ENCODE data around the gene WDPCP. TPM values are rescaled to one million over a fixed set of nuclear protein-coding genes. Genes with fewer than 3 reads are reported as not detected.
A peak's percentile ranks its signal among the peaks of the same experiment; 100 is the strongest.

The WDPCP gene
- total and polyA plus RNA-seq, 2 of the 13 experiments (the other 11 are each of a cell fraction or from before 2014, with no cell fraction given): 2.9 to 5.2 TPM

DNA sequence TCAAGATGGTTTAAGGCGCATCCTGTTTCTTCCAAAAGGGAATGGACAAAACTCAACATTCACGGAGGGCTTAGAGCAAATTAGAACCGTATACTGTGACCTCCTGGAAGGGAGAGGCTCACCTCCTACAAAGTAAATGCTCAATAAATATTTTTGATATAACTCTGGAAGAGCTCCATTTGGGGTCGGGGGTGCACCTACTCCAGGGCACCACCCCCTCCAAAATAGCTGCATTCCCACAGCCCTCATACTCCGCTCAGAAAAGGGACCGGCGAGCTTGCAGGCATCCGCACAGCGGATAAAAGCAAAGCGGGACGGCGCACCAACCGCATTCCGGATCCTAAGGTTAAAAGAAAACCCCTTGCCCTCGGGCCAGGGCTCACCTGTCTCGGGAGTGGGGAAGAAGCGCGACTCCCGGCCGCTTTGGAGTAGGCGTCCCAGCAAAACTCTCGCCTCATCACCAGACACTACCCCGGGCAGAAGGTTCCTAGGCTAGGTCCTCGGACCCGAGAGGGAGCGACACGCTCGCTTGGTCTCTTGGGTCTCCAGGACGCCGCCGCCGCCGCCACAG lies 378 bp downstream of the WDPCP start:
- DNase-seq (ENCODE audit: low spot score): no peak
- in situ Hi-C loops (cut with HindIII; ENCODE audit: extremely low pct_ligation_motif_present, low pct_unique_long_range_greater_than_20kb) (no loop called here), intact Hi-C loops (cut with micrococcal nuclease; ENCODE audit: unreplicated experiment) (loop anchor here (1.0 to 2.0 kb wide), 2 partner anchors 23 to 255 kb away; no protein-coding TSS in a partner anchor)
- Histone ChIP-seq H3K9ac (ENCODE audit: insufficient read depth, low read depth, low read length) (peak overlapping the region; percentile 59), H4K20me1 (ENCODE audit: insufficient read depth, low read length) (peaks cover 13% of the 10 kb centered on the region), H3K4me2 (ENCODE audit: low read depth, low read length) (peak overlapping the region; percentile 85), H3K9me3 (ENCODE audit: low read length) (no peaks in the 10 kb centered on the region), H3K27ac (ENCODE audit: extremely low read length, insufficient read depth, low read length) (peak overlapping the region; percentile 51), H2AFZ (ENCODE audit: low read length) (peak overlapping the region; percentile 84), H3K79me2 (ENCODE audit: insufficient read depth, low read length) (peaks cover 44% of the 10 kb centered on the region), H3K27me3 (ENCODE audit: control insufficient read depth in 1 of 2, insufficient read depth in 2 of 2, low read length in 2 of 2) (no peaks in the 10 kb centered on the region; a peak in 1 of 5 replicates), H3K4me1 (ENCODE audit: insufficient read depth, low read length) (peaks cover 46% of the 10 kb centered on the region), H3K36me3 (replicated peaks in 1 of 2; ENCODE audit: control insufficient read depth in 1 of 2, insufficient read depth in 2 of 2, low read length in 2 of 2) (no peaks in the 10 kb centered on the region; a peak in 2 of 5 replicates), H3K4me3 (replicated peaks in 1 of 3; ENCODE audit: insufficient read depth in 1 of 3, low read depth in 2 of 3, low read length in 3 of 3) (peak overlapping the region; percentile 79 to 94 (median 89))
- 2% methylated on average over 20 of the region's 33 CpGs for WGBS (ENCODE audit: low lambda C conversion rate)
- POLR2A ChIA-PET: interaction anchor here (1.1 to 1.9 kb wide), 4 partner anchors 9 to 254 kb away, joined by 4 to 19 read pairs (median 10); partner anchors contain the start of gene UGP2
- CTCF ChIA-PET (ENCODE audit: low intra/inter-chr PET ratio, low total read pairs): no interaction called here
- no peak for ATAC-seq
- no TSS peak for BruUV-seq (replicated peaks)
- FAIRE-seq: no peak
- TF ChIP-seq ZFP41 (CRISPR knock-in tag; IDR thresholded peaks at IDR 0.05; ENCODE audit: borderline replicate concordance): no peak
- TF ChIP-seq IKZF4 (CRISPR knock-in tag; IDR thresholded peaks at IDR 0.05; ENCODE audit: borderline replicate concordance, low read depth, not compliant biosample characterization): no peak
- no peak for TF ChIP-seq FOXA1 (IDR thresholded peaks at IDR 0.05)
- TF ChIP-seq FOXA1 (CRISPR knock-in tag; IDR thresholded peaks at IDR 0.05): no peak
- no peak for TF ChIP-seq SOX6 (IDR thresholded peaks at IDR 0.05)
- TF ChIP-seq SOX6 (CRISPR knock-in tag; IDR thresholded peaks at IDR 0.05): no peak
- TF ChIP-seq, protein P1, sequence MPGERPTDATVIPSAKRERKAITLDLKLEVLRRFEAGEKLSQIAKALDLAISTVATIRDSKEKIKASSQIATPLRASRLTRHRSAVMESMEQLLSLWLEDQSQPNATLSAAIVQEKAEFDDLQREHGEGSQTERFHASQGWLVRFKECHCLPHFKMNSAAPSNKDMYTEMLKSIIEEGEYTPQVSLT (CRISPR knock-in tag; IDR thresholded peaks at IDR 0.05; ENCODE audit: borderline replicate concordance, low read depth): 0 out of 2 replicates have a peak, but pooled peaks have one; percentile 15
- TF ChIP-seq ZNF256 (CRISPR knock-in tag; conservative IDR thresholded peaks at IDR 0.05): 0 out of 2 replicates have a peak, but pooled peaks have one; percentile 37
- peak; percentile 61; the same call in 1 of the 2 replicates for TF ChIP-seq ZNF768 (CRISPR knock-in tag; IDR thresholded peaks at IDR 0.05)
- TF ChIP-seq RBM39 (IDR thresholded peaks at IDR 0.05; ENCODE audit: low read depth, low read length, poor library complexity, severe bottlenecking): no peak
- 0 out of 2 replicates have a peak, but pooled peaks have one; percentile 31 for TF ChIP-seq ZSCAN29 (CRISPR knock-in tag; conservative IDR thresholded peaks at IDR 0.05)
- TF ChIP-seq ZNF563 (CRISPR knock-in tag; IDR thresholded peaks at IDR 0.05): no peak; the same call in 1 of the 2 replicates
- no peak for TF ChIP-seq ZNF501 (CRISPR knock-in tag; IDR thresholded peaks at IDR 0.05)
- TF ChIP-seq YEATS2 (CRISPR knock-in tag; IDR thresholded peaks at IDR 0.05; ENCODE audit: borderline replicate concordance): no peak
- TF ChIP-seq, protein P2, sequence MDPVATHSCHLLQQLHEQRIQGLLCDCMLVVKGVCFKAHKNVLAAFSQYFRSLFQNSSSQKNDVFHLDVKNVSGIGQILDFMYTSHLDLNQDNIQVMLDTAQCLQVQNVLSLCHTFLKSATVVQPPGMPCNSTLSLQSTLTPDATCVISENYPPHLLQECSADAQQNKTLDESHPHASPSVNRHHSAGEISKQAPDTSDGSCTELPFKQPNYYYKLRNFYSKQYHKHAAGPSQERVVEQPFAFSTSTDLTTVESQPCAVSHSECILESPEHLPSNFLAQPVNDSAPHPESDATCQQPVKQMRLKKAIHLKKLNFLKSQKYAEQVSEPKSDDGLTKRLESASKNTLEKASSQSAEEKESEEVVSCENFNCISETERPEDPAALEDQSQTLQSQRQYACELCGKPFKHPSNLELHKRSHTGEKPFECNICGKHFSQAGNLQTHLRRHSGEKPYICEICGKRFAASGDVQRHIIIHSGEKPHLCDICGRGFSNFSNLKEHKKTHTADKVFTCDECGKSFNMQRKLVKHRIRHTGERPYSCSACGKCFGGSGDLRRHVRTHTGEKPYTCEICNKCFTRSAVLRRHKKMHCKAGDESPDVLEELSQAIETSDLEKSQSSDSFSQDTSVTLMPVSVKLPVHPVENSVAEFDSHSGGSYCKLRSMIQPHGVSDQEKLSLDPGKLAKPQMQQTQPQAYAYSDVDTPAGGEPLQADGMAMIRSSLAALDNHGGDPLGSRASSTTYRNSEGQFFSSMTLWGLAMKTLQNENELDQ (CRISPR knock-in tag; IDR thresholded peaks at IDR 0.05; ENCODE audit: borderline replicate concordance): peak; percentile 55; the same call in 1 of the 2 replicates
- TF ChIP-seq GFI1 (CRISPR knock-in tag; IDR thresholded peaks at IDR 0.05; ENCODE audit: borderline replicate concordance): peak; percentile 66
- TF ChIP-seq, protein P3, sequence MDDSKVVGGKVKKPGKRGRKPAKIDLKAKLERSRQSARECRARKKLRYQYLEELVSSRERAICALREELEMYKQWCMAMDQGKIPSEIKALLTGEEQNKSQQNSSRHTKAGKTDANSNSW (CRISPR knock-in tag; IDR thresholded peaks at IDR 0.05; ENCODE audit: borderline replicate concordance): no peak
- 0 out of 2 replicates have a peak, but pooled peaks have one; percentile 12 for TF ChIP-seq RELA (CRISPR knock-in tag; IDR thresholded peaks at IDR 0.05)
- no peak for TF ChIP-seq TRIM24 (CRISPR knock-in tag; IDR thresholded peaks at IDR 0.05)
- TF ChIP-seq SIN3B (IDR thresholded peaks at IDR 0.05; ENCODE audit: low read length): no peak
- TF ChIP-seq, protein P4, sequence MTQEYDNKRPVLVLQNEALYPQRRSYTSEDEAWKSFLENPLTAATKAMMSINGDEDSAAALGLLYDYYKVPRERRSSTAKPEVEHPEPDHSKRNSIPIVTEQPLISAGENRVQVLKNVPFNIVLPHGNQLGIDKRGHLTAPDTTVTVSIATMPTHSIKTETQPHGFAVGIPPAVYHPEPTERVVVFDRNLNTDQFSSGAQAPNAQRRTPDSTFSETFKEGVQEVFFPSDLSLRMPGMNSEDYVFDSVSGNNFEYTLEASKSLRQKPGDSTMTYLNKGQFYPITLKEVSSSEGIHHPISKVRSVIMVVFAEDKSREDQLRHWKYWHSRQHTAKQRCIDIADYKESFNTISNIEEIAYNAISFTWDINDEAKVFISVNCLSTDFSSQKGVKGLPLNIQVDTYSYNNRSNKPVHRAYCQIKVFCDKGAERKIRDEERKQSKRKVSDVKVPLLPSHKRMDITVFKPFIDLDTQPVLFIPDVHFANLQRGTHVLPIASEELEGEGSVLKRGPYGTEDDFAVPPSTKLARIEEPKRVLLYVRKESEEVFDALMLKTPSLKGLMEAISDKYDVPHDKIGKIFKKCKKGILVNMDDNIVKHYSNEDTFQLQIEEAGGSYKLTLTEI (CRISPR knock-in tag; conservative IDR thresholded peaks at IDR 0.05): no peak

Data from HepG2 (cell line).